Mesenchymal stem cell (in vitro differentiated cells and primary cell): Measurements from ENCODE around the gene TC2N.

Experiments used
- DNase-seq: peaks from one replicate; pipeline ENCODE4 v3.0.0-alpha.2; 2013
- H2AFZ ChIP-seq: one replicate; pipeline ENCODE4 v1.6.1; 2013; ENCODE audit warnings: low read depth, mild to moderate bottlenecking, control low read depth, inconsistent platforms, low read length, moderate library complexity
- H2AK5ac ChIP-seq: 2 replicates; pipeline ENCODE4 v1.6.1; 2013; ENCODE audit warnings: low read length, moderate library complexity, mild to moderate bottlenecking, inconsistent platforms; ENCODE audit not compliant: severe bottlenecking
- H2BK120ac ChIP-seq: one replicate; pipeline ENCODE4 v1.6.1; 2013; ENCODE audit warnings: low read depth, mild to moderate bottlenecking, inconsistent platforms, low read length, moderate library complexity
- H2BK12ac ChIP-seq, 2 experiments: one replicate each; pipeline ENCODE4 v1.6.1; 2013; ENCODE audit warnings: inconsistent platforms in 2 of 2, low read length in 2 of 2, mild to moderate bottlenecking in 2 of 2, moderate library complexity in 2 of 2, control low read depth in 1 of 2
- H2BK15ac ChIP-seq: one replicate; pipeline ENCODE4 v1.6.1; 2013; ENCODE audit warnings: mild to moderate bottlenecking, low read depth, inconsistent platforms; ENCODE audit not compliant: poor library complexity, severe bottlenecking
- H2BK5ac ChIP-seq: 2 replicates; pipeline ENCODE4 v1.6.1; 2013; ENCODE audit warnings: low read depth, mild to moderate bottlenecking, low read length, control low read depth, inconsistent platforms; ENCODE audit not compliant: poor library complexity, severe bottlenecking
- H3K14ac ChIP-seq, 2 experiments: one replicate each; pipeline ENCODE4 v1.6.1; 2013; ENCODE audit warnings: inconsistent platforms in 2 of 2, low read length in 2 of 2, control low read depth in 1 of 2, mild to moderate bottlenecking in 1 of 2, moderate library complexity in 1 of 2
- H3K18ac ChIP-seq, 2 experiments: one replicate each; pipeline ENCODE4 v1.6.1; 2013; ENCODE audit warnings: inconsistent platforms in 2 of 2, low read length in 2 of 2, control low read depth in 1 of 2, low read depth in 1 of 2, mild to moderate bottlenecking in 1 of 2
- H3K23ac ChIP-seq, 2 experiments: one replicate each; pipeline ENCODE4 v1.6.1; 2013; ENCODE audit warnings: inconsistent platforms in 2 of 2, low read length in 2 of 2, mild to moderate bottlenecking in 2 of 2, moderate library complexity in 2 of 2, control low read depth in 1 of 2
- H3K27ac ChIP-seq: 2 replicates; pipeline ENCODE4 v1.5.1; 2013; ENCODE audit warnings: mild to moderate bottlenecking, moderate library complexity, low read length, control low read depth, inconsistent platforms; ENCODE audit not compliant: poor library complexity, severe bottlenecking
- H3K27me3 ChIP-seq, 2 experiments: 2 replicates each; pipeline versions ENCODE4 v1.6.1 to v1.7.0; 2013; ENCODE audit warnings: low read length in 2 of 2, mild to moderate bottlenecking in 2 of 2, moderate library complexity in 2 of 2, control low read depth in 1 of 2, inconsistent platforms in 1 of 2; ENCODE audit not compliant: control insufficient read depth in 1 of 2, insufficient read depth in 1 of 2
- H3K36me3 ChIP-seq, 2 experiments: 2 replicates each; pipeline versions ENCODE4 v1.6.1 to v1.7.0; 2013; ENCODE audit warnings: low read length in 2 of 2, control low read depth in 1 of 2, inconsistent platforms in 1 of 2, low read depth in 1 of 2, mild to moderate bottlenecking in 1 of 2; ENCODE audit not compliant: insufficient read depth in 2 of 2, control insufficient read depth in 1 of 2
- H3K4ac ChIP-seq, 2 experiments: one replicate each; pipeline ENCODE4 v1.6.1; 2013; ENCODE audit warnings: inconsistent platforms in 2 of 2, low read length in 2 of 2, mild to moderate bottlenecking in 2 of 2, moderate library complexity in 2 of 2, control low read depth in 1 of 2, low read depth in 1 of 2
- H3K4me1 ChIP-seq: 2 replicates; pipeline ENCODE4 v1.6.1; 2013; ENCODE audit warnings: low read depth, low read length, control low read depth; ENCODE audit not compliant: control insufficient read depth, insufficient read depth
- H3K4me2 ChIP-seq: 2 replicates; pipeline ENCODE4 v1.6.1; 2013; ENCODE audit warnings: low read length, mild to moderate bottlenecking, inconsistent platforms; ENCODE audit not compliant: poor library complexity, severe bottlenecking
- H3K4me3 ChIP-seq, 2 experiments: 2 replicates each; pipeline versions ENCODE4 v1.5.1 to v1.7.0; 2013; ENCODE audit warnings: low read length in 2 of 2, mild to moderate bottlenecking in 2 of 2, control low read depth in 1 of 2, low read depth in 1 of 2; ENCODE audit not compliant: insufficient read depth in 1 of 2
- H3K79me1 ChIP-seq: replicated peaks from 2 replicates; pipeline ENCODE4 v1.6.1; 2013; ENCODE audit warnings: mild to moderate bottlenecking, control low read depth, low read length, inconsistent platforms; ENCODE audit not compliant: poor library complexity, severe bottlenecking
- H3K9ac ChIP-seq: 2 replicates; pipeline ENCODE4 v1.7.0; 2013; ENCODE audit warnings: mild to moderate bottlenecking, low read length, moderate library complexity
- H3K9me3 ChIP-seq: 2 replicates; pipeline ENCODE4 v1.7.0; 2013; ENCODE audit warnings: mild to moderate bottlenecking, low read length; ENCODE audit not compliant: control insufficient read depth
- H4K8ac ChIP-seq: one replicate; pipeline ENCODE4 v1.6.1; 2013; ENCODE audit warnings: inconsistent platforms, mild to moderate bottlenecking, low read length, moderate library complexity
- H4K91ac ChIP-seq: one replicate; pipeline ENCODE4 v1.6.1; 2013; ENCODE audit warnings: mild to moderate bottlenecking, low read length, inconsistent platforms
- WGBS: methylation state at CpG from one replicate; pipeline ENCODE4 v1.1.7; 2013; ENCODE audit warnings: mixed read lengths; 5-methylcytosine and 5-hydroxymethylcytosine counted together

Gene TC2N

GRCh38 chr14:91882776-91883175 lies 15.4 kb upstream of the TC2N start:
- Histone ChIP-seq H3K9me3 (no peaks in the 10 kb centered on the region), H3K23ac (no peak overlapping the region), H2AK5ac (no peak overlapping the region), H2AFZ (no peak overlapping the region), H3K4me1 (no peaks in the 10 kb centered on the region), H3K14ac (no peak overlapping the region), H3K27me3 (peaks cover 0 to 9% of the 10 kb centered on the region in 2 experiments), H4K8ac (no peak overlapping the region), H3K9ac (no peak overlapping the region), H2BK120ac (no peak overlapping the region), H2BK12ac (no peak overlapping the region), H3K4ac (no peak overlapping the region), H3K4me3 (no peak overlapping the region), H3K27ac (no peak overlapping the region), H2BK15ac (no peak overlapping the region), H3K18ac (no peak overlapping the region), H3K36me3 (peaks cover 0 to 32% of the 10 kb centered on the region in 2 experiments), H3K79me1 (no peaks in the 10 kb centered on the region), H4K91ac (no peak overlapping the region), H2BK5ac (no peak overlapping the region), H3K4me2 (no peak overlapping the region)
- WGBS: 85% methylated on average over 4 of the region's 4 CpGs
- DNase-seq: no peak

GRCh38 chr14:91882369-91882768 lies 15.0 kb upstream of the TC2N start:
- H4K91ac ChIP-seq: no peak overlapping the region
- no peaks in the 10 kb centered on the region for H3K4me1 ChIP-seq
- H2BK15ac ChIP-seq: no peak overlapping the region
- no peak overlapping the region for H2AFZ ChIP-seq
- H3K4me3 ChIP-seq: no peak overlapping the region
- H2BK120ac ChIP-seq: no peak overlapping the region
- H3K9me3 ChIP-seq: no peaks in the 10 kb centered on the region
- peaks cover 0 to 36% of the 10 kb centered on the region in 2 experiments for H3K36me3 ChIP-seq
- no peak overlapping the region for H3K9ac ChIP-seq
- H3K23ac ChIP-seq: no peak overlapping the region
- no peak overlapping the region for H3K27ac ChIP-seq
- no peak overlapping the region for H3K14ac ChIP-seq
- no peak overlapping the region for H3K4ac ChIP-seq
- 81% methylated on average over 5 of the region's 5 CpGs for WGBS
- H4K8ac ChIP-seq: no peak overlapping the region
- H2AK5ac ChIP-seq: no peak overlapping the region
- H3K27me3 ChIP-seq: peaks cover 0 to 9% of the 10 kb centered on the region in 2 experiments
- no peak overlapping the region for H3K4me2 ChIP-seq
- no peak overlapping the region for H3K18ac ChIP-seq
- no peak for DNase-seq
- no peaks in the 10 kb centered on the region for H3K79me1 ChIP-seq
- no peak overlapping the region for H2BK5ac ChIP-seq
- H2BK12ac ChIP-seq: no peak overlapping the region

- Histone ChIP-seq H3K79me1 (no peaks in the 10 kb centered on the region), H2BK12ac (no peak overlapping the region), H2AFZ (no peak overlapping the region), H2BK15ac (no peak overlapping the region), H3K4me2 (no peak overlapping the region), H3K23ac (no peak overlapping the region), H3K9ac (no peak overlapping the region), H3K27me3 (peaks cover 0 to 19% of the 10 kb centered on the region in 2 experiments), H2BK120ac (no peak overlapping the region), H4K91ac (no peak overlapping the region), H3K18ac (no peak overlapping the region), H2AK5ac (no peak overlapping the region), H4K8ac (no peak overlapping the region), H3K4me3 (no peak overlapping the region), H3K36me3 (peaks cover 0 to 57% of the 10 kb centered on the region in 2 experiments), H2BK5ac (no peak overlapping the region), H3K14ac (no peak overlapping the region), H3K4ac (no peak overlapping the region), H3K4me1 (no peaks in the 10 kb centered on the region), H3K27ac (no peak overlapping the region), H3K9me3 (no peaks in the 10 kb centered on the region)
- 77% methylated on average over 6 of the region's 6 CpGs for WGBS
- no peak for DNase-seq
Observed at GRCh38 chr14:91879196-91879595, 11.9 kb upstream of the TC2N start.

GRCh38 chr14:91878274-91878673 lies 10.9 kb upstream of the TC2N start:
- Histone ChIP-seq H2BK12ac (no peak overlapping the region), H4K8ac (no peak overlapping the region), H3K36me3 (peaks cover 0 to 63% of the 10 kb centered on the region in 2 experiments), H3K4me1 (peaks cover 8% of the 10 kb centered on the region), H2BK15ac (no peak overlapping the region), H3K18ac (no peak overlapping the region), H3K4me3 (no peak overlapping the region), H2AFZ (no peak overlapping the region), H3K9me3 (no peaks in the 10 kb centered on the region), H3K4me2 (no peak overlapping the region), H3K9ac (no peak overlapping the region), H3K27ac (no peak overlapping the region), H2AK5ac (no peak overlapping the region), H3K23ac (no peak overlapping the region), H3K14ac (no peak overlapping the region), H3K79me1 (no peaks in the 10 kb centered on the region), H2BK120ac (no peak overlapping the region), H3K27me3 (peaks cover 0 to 19% of the 10 kb centered on the region in 2 experiments), H2BK5ac (no peak overlapping the region), H3K4ac (no peak overlapping the region), H4K91ac (no peak overlapping the region)
- 96% methylated on average over 5 of the region's 5 CpGs for WGBS
- DNase-seq: no peak
